HG03565 (cell line): ENCODE results near the gene AMBRA1.
A peak's percentile ranks its signal among the peaks of the same experiment; 100 is the strongest.
"Not testable (repeated sequence)": the region's sequence is repeated elsewhere in the genome, so short reads cannot be mapped to it uniquely, and the experiment has no call there.

ENCODE experiments used
- ATAC-seq: cut with Tn5 transposase; IDR thresholded peaks from one replicate; pipeline ENCODE4 v1.9.1; 2021; ENCODE audit warnings: mild to moderate bottlenecking, moderate library complexity; ENCODE audit not compliant: unreplicated experiment

Gene AMBRA1

GRCh38 chr11:46537537-46538295 is 56.1 kb downstream of the AMBRA1 start:
- no peak for ATAC-seq

GRCh38 chr11:46537121-46537520 is 56.7 kb downstream of the AMBRA1 start:
- ATAC-seq: no peak

- no peak for ATAC-seq
These were observed 58.1 kb downstream of the AMBRA1 start for GRCh38 chr11:46535688-46536087.

GRCh38 chr11:46534711-46535110 is 59.1 kb downstream of the AMBRA1 start:
- ATAC-seq: no peak

GRCh38 chr11:46533396-46534100 is 60.3 kb downstream of the AMBRA1 start:
- no peak for ATAC-seq

GRCh38 chr11:46529928-46530574 is 63.8 kb downstream of the AMBRA1 start:
- ATAC-seq: no peak

- ATAC-seq: peak; percentile 72
These were observed 64.5 kb downstream of the AMBRA1 start for GRCh38 chr11:46529095-46529905.

GRCh38 chr11:46528445-46529094 is 65.3 kb downstream of the AMBRA1 start:
- no peak for ATAC-seq

GRCh38 chr11:46527591-46528130 is 66.2 kb downstream of the AMBRA1 start:
- ATAC-seq: no peak

- ATAC-seq: no peak
These were observed 67.3 kb downstream of the AMBRA1 start for GRCh38 chr11:46526216-46527215.

- no peak for ATAC-seq
These were observed 69.5 kb downstream of the AMBRA1 start for GRCh38 chr11:46524201-46524770.

- ATAC-seq: no peak
These were observed 70.5 kb downstream of the AMBRA1 start for GRCh38 chr11:46523290-46523689.

- ATAC-seq: no peak
These were observed 71.0 kb downstream of the AMBRA1 start for GRCh38 chr11:46522682-46523281.

GRCh38 chr11:46521961-46522681 is 71.7 kb downstream of the AMBRA1 start:
- ATAC-seq: no peak

- ATAC-seq: no peak
These were observed 72.7 kb downstream of the AMBRA1 start for GRCh38 chr11:46520971-46521745.

- ATAC-seq: no peak
These were observed 74.5 kb downstream of the AMBRA1 start for GRCh38 chr11:46519351-46519750.

- ATAC-seq: not testable (repeated sequence)
These were observed 74.9 kb downstream of the AMBRA1 start for GRCh38 chr11:46518928-46519327.
